Peyer's patch (tissue), 4 donors: ENCODE measurements around the gene SLC6A1.

Experiments used
- CTCF ChIP-seq, 6 experiments: fragments of 450-650 bp in 4 of 6; fragments of 200-600 bp in 2 of 6; sonication (generic) in 1 of 6; IDR thresholded peaks; one replicate each; pipeline ENCODE4 v1.5.1; 2017 to 2019; ENCODE audit warnings: antibody characterized with exemption in 6 of 6, mild to moderate bottlenecking in 3 of 6, moderate library complexity in 1 of 6
- POLR2A ChIP-seq, 2 donors: fragments of 450-650 bp; IDR thresholded peaks; one replicate each; pipeline ENCODE4 v1.5.1; 2017; ENCODE audit warnings: antibody characterized with exemption in 2 of 2, mild to moderate bottlenecking in 2 of 2, moderate library complexity in 2 of 2

- TF ChIP-seq POLR2A (IDR thresholded peaks at IDR 0.05), result no peak
- TF ChIP-seq CTCF (IDR thresholded peaks at IDR 0.05), result no peak
Observed at GRCh38 chr3:11033871-11034270, 41.3 kb downstream of the SLC6A1 start.
